Tibial nerve (tissue), 3 donors: Measurements from ENCODE around the gene GCK.

Source experiments
- CTCF ChIP-seq, 5 experiments: fragments of 200-600 bp in 3 of 5; fragments of 450-650 bp in 2 of 5; sonication (generic) in 3 of 5; IDR thresholded peaks; one replicate each; pipeline ENCODE4 v1.5.1; 2016 to 2019; ENCODE audit warnings: antibody characterized with exemption in 5 of 5, mild to moderate bottlenecking in 3 of 5, moderate library complexity in 2 of 5
- POLR2A ChIP-seq, 2 donors: fragments of 450-650 bp; IDR thresholded peaks; one replicate each; pipeline ENCODE4 v1.6.1; 2017; ENCODE audit warnings: antibody characterized with exemption in 2 of 2, mild to moderate bottlenecking in 2 of 2, moderate library complexity in 2 of 2

GRCh38 chr7:44155191-44156185 is 33.8 kb downstream of the GCK start:
- TF ChIP-seq CTCF (IDR thresholded peaks at IDR 0.05) (no peak), POLR2A (IDR thresholded peaks at IDR 0.05) (no peak)
